Omental fat pad (tissue), 4 donors: ENCODE data around the gene HCAR3. TPM values are rescaled to one million over a fixed set of nuclear protein-coding genes. Genes with fewer than 3 reads are reported as not detected.
"Not testable (repeated sequence)": the region's sequence is repeated elsewhere in the genome, so short reads cannot be mapped to it uniquely, and the experiment has no call there.

Experiments
- ATAC-seq: fragments of 150-250 bp; one replicate; pipeline ENCODE4 v1.9.1; 2016; ENCODE audit warnings: mild to moderate bottlenecking, moderate library complexity; ENCODE audit not compliant: low FRiP score
- DNase-seq: peaks from one replicate; pipeline ENCODE4 v3.0.0-alpha.2; 2019; ENCODE audit warnings: low spot score
- total RNA-seq, 4 donors: library from RNA; depleted of rRNA; stranded (reverse); fragments of >200 nt; gene quantifications; one replicate each; pipeline ENCODE4 v1.1.0, GENCODE V29; 2016
- TF ChIP-seq, protein P1 (sequence below), 3 donors: fragments of 450-650 bp; IDR thresholded peaks; one replicate each; pipeline ENCODE4 v1.5.1; 2016 to 2017; ENCODE audit warnings: antibody characterized with exemption in 3 of 3, mild to moderate bottlenecking in 3 of 3, moderate library complexity in 2 of 3

Gene HCAR3
- 10 to 100 TPM in 1 of 4 donors, 1 to 10 TPM in 3; 1.8 to 23.1 (median 3.5) TPM for total RNA-seq

DNA sequence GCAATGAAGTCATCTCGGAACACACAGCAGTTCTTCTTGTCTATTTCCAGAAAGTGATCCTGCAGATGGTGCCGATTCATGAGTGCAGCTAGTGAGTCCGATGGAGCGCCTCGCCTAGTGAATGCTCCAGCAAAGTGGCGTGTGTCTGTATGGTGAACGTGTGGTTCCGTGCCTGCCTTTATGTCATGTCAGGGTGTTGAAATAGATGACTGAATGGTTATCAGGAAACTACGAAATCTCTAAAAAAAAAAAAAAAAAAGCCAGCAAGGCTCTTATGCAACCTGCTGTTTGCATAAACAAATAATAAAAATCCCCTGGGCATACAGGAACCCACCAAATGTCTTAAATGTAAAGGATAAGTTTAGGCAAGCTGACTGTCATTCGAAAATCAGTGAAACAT lies at the start of gene HCAR3:
TSS of gene HCAR3 (minus strand) at position 154 of the 400 bp plus-strand sequence. CDS start at position 80, 74 bp downstream.
- ATAC-seq, DNase-seq: not testable (repeated sequence)

DNA sequence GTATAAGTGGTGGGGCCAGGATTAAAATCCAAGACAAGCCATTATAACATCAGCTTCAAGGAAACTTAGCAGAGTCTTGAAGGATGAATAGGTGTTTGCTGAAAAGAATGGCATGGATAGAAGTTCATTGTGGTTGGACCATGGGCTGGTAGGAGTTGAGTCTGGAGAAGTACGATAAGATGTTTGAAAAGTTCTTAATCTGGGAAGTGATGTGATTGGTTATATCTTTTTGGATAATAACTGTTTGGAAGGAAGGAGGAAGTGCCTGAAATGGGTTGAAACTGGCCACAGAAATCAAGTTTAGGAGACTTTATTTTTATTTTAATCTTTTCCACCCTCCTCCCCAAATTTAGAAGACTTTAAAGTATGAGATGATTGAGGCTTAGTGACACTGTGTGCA lies 41.0 kb upstream of the HCAR3 start:
- TF ChIP-seq, protein P1, sequence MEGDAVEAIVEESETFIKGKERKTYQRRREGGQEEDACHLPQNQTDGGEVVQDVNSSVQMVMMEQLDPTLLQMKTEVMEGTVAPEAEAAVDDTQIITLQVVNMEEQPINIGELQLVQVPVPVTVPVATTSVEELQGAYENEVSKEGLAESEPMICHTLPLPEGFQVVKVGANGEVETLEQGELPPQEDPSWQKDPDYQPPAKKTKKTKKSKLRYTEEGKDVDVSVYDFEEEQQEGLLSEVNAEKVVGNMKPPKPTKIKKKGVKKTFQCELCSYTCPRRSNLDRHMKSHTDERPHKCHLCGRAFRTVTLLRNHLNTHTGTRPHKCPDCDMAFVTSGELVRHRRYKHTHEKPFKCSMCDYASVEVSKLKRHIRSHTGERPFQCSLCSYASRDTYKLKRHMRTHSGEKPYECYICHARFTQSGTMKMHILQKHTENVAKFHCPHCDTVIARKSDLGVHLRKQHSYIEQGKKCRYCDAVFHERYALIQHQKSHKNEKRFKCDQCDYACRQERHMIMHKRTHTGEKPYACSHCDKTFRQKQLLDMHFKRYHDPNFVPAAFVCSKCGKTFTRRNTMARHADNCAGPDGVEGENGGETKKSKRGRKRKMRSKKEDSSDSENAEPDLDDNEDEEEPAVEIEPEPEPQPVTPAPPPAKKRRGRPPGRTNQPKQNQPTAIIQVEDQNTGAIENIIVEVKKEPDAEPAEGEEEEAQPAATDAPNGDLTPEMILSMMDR (IDR thresholded peaks at IDR 0.05): no peak
- no peak for DNase-seq
- ATAC-seq: no peak

DNA sequence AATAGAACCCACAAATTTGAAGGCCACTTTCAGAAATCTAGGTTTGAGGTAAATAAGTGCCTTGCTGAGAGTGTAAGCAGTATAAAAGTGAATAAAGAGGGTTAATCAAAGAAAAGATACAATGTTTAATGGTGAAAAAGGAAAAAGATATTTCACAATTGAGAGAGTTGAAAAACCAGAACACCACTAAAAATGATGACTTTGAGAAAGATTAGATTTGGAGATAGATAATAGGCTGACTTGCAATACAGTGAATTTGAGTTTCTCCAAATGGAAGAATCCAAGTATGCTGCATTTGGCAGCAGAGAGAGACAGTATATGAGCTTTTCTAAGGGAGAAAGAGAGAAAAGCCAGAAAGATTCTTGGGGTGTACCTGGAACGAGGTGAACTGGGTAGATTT lies 38.2 kb upstream of the HCAR3 start:
- no peak for DNase-seq
- TF ChIP-seq, protein P1 (IDR thresholded peaks at IDR 0.05): no peak
- no peak for ATAC-seq

DNA sequence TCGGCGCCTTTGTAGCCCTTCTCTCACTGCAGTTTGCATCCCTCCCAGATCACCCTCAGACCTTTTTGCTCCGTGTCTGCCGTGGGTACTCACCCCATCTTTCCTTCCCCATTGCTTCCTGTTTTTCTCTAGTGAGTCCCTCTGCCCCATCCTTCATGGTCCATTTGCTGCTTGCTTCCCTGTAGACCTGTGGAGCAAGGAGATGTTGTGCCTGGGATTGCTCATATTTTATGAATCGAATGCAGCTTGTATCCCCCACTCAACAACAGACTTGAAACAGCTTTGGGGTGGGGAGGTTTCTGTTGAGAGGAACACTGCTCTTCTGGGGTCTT lies 36.7 kb upstream of the HCAR3 start:
- DNase-seq (no peak), ATAC-seq (no peak)
- TF ChIP-seq, protein P1 (IDR thresholded peaks at IDR 0.05): no peak

DNA sequence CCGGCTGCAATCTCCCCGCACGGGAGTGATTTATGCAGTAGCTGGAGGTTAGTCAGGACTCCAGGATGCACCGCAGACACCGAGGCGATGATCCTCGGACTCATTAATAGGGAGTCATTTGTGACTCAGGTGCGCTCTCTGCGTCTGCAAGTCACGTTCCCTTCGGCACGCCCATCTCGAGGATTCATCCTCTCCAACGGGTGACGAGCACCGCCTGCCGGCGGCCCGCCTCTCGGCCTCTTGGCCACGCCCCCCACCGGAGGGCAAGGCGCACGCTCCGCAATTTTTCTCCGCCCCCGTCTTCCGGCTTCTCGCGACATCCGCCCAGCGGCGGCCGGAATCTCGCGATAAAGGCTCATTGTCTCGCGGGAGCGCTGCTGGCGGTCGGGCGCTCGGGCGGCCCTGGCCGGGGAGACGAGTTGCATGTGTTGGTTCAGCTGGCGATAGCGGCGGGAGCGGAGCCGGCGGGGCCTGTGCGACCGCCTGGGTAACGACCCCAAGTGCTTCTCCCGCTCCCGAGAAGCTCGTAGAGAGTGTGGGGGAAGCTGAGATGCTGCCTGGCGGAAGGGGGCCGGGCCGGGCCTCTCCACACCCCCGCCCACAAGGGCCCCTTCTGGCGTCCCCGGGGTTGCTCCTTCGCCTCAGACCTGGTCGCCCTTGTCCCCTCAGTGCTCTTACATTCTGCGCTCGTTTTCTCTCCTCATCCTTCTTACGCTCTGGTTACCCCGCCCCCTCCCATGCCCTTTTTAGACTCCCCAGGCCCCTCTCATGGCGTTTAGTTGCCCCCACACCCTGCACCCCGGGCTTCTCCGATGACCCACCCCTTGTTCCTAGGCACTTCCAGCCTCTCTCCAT lies 36.1 kb upstream of the HCAR3 start, which contains the start of gene DENR:
TSS of gene DENR (plus strand) at position 361 of the 855 bp plus-strand sequence. CDS start 878 bp downstream, outside the sequence.
- DNase-seq (peak; percentile 91), ATAC-seq (peak; percentile 96)
- TF ChIP-seq, protein P1 (IDR thresholded peaks at IDR 0.05): peak in 1 of 3 donors; percentile 62

DNA sequence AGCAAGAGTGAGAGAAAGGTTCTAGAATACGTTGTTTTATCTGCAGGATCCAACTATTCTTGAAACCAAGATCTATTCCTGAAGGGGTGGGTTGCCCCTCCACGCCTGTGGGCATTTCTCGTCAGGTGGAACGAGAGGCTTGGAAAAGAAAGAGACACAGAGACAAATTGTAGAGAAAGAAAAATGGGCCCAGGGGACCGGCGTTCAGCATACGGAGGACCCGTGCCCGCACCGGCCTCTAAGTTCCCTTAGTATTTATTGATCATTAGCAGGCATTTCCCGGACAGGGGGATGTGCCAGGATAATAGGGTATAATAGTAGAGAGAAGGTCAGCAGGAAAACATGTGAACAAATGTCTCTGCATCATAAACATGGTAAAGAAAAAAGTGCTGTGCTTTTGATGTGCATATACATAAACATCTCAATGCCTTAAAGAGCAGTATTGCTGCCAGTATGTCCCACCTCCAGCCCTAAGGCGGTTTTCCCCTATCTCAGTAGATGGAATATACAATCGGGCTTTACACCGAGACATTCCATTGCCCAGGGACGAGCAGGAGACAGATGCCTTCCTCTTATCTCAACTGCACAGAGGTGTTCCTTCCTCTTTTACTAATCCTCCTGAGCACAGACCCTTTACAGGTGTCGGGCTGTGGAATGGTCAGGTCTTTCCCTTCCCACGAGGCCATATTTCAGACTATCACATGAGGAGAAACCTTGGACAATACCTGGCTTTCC lies 34.3 kb upstream of the HCAR3 start:
- not testable (repeated sequence) for DNase-seq

DNA sequence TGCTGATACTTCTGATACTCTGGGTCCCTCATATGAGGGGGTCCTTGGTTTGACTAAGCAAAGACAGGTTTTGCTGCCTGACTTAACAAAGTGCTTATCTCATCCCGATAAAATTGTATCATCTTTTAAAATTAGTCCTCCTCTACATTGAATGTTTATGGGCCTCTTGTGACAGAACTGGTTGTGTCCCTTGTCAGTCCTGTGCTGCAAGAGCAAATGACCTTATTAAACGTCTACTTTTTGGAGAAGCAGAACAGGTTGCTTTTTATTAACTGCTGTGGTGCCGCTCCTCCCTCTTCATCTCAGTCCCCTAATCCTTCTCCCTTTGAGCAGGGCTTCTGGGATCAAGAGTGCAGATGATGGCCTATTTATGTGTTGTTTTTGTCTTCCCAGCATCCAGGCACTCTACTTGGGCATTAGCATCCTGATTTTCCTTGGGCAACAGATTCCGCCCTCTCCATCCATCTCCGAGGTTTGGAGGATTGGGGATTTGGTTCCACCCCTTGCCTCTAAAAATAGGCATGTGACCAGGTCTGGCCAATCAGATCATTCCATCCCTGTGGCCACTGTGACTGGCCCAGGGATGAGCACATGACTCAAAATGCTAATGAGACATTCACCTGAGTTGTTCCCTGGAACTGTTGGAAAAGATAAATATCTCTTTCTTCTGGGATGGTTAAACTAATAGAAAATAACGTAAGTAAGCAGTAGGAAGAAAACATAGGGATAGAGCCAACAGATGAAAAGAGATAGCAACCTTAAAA lies 33.1 kb upstream of the HCAR3 start:
- TF ChIP-seq, protein P1 (IDR thresholded peaks at IDR 0.05): no peak
- ATAC-seq (no peak), DNase-seq (no peak)

More for the DNA sequence above, 34.3 kb upstream of the HCAR3 start:
- not testable (repeated sequence) for ATAC-seq
